A549 treated with Mapracorat at 1 μM for 4 hours (cell line): ENCODE results near the gene GALK1. TPM values are rescaled to one million over a fixed set of nuclear protein-coding genes. Genes with fewer than 3 reads are reported as not detected.

Experiments
- total RNA-seq: library from RNA; stranded (reverse); fragments of 200-300 nt; extraction: Qiagen RNA extraction; gene quantifications from 5 replicates; pipeline ENCODE4 v1.2.3, GENCODE V29; 2022

Gene GALK1
- total RNA-seq = 51.5 to 83.8 TPM (median 80.0 TPM) in 5 replicates

DNA sequence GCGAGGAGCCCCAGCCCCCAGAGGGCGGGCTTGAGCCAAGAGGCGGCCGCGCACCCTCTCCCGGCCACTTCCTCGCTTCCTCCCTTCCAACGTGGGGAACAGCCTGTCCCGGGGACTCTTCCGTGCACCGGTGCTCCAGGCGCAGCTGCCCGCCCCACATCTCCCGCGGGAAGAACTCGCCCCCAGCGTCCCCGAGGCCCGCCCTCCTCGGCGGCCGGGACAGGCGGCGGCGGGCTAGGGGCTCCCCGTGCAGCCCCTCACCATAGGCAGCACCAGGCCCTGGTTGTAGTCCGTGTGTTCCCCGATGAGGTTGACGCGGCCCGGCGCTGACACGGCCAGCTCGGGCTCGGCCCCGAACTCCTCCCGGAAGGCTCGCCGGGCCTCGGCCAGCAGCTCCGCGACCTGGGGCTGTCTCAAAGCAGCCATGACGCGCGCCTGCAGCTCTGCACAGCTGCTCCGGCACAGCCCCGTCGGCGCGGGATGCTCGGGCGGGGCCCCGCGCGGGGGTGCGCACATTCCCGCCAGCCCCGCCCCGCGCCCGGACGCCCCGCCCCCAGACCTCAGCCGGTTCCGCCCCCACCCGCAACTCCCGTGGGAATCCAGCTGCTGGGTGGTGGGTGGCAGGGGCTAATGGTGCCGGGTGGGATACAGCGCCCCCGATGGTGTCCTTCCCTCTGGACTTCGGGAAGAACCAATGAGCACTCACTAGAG is at the start of gene GALK1:
TSS of gene GALK1 (minus strand) at position 482 of the 711 bp plus-strand sequence. CDS start at position 426, 56 bp downstream.

GRCh38 chr17:75784473-75785015 is 19.6 kb upstream of the GALK1 start, which contains the start of gene UNK:
Gene UNK (plus strand): TSS chr17:75784806. CDS start chr17:75784881, 75 bp downstream.

DNA sequence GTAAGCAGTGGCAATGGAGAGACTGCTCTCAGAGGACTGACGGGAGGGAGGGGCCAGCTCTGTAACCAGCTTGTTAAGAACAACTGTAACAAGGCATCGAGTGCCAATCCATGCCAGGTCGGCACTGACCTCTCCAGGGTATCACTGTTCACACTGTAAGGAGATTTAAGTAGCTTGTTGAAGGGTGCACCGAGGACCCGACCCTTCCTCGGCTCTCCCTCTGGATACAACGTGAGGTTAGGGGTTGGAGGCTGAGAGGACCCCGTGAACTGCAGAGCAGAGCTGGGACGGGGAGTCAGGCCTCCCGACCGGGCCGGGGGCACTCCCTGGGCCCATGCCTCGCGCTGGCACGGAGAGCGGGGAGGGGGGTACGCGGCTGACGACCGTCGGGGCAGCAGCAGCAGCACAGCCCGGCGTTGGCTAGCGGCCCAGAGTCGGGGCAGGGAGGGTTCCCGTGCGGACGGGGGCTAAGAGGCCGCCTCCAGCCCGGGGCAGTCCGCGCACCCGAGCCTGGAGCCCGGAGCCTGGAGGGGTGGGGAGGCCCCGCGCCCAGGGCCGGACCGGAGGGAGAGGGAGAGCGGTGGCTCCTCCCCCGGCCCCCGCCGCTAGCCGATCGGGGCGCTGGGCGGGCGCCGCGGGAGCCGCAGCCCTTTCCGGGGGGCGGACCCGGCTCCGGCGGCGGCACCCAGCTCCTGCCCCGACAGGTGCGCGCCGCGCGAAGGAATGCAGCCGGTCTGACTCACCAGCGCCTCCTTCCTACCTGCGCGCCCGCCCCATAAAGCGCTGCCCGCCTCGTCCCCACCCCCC is 44.1 kb downstream of the GALK1 start, which contains the start of gene ITGB4:
TSS of gene ITGB4 (plus strand) at position 804 of the 807 bp plus-strand sequence. CDS start 3,245 bp downstream, outside the sequence.

Other genes starting within 250 kb of the GALK1 start
- gene CASKIN2, start 249.7 kb downstream of the GALK1 start, total RNA-seq = 7.3 to 12.7 TPM (median 11.6 TPM) in 5 replicates
- gene TSEN54, start 248.7 kb downstream of the GALK1 start, total RNA-seq = 25.3 to 44.1 TPM (median 39.3 TPM) in 5 replicates
- 19.9 to 33.2 TPM (median 31.7 TPM) in 5 replicates for gene LLGL2, start 239.5 kb downstream of the GALK1 start, total RNA-seq
- gene MYO15B, start 177.4 kb downstream of the GALK1 start, total RNA-seq = 33.3 to 67.7 TPM (median 52.9 TPM) in 5 replicates
- gene SMIM5, start 131.8 kb downstream of the GALK1 start, total RNA-seq = 0.61 to 1.3 TPM (median 0.83 TPM) in 5 replicates
- gene RECQL5, start 98.0 kb downstream of the GALK1 start, total RNA-seq = 18.8 to 28.9 TPM (median 27.4 TPM) in 5 replicates
- gene SAP30BP, start 97.9 kb downstream of the GALK1 start, total RNA-seq = 113 to 142 TPM (median 123 TPM) in 5 replicates
- 92.0 to 109 TPM (median 95.3 TPM) in 5 replicates for gene ITGB4, start 43.7 kb downstream of the GALK1 start, total RNA-seq
- gene UNK, start 19.6 kb upstream of the GALK1 start, total RNA-seq = 26.6 to 31.6 TPM (median 30.8 TPM) in 5 replicates
- gene UNC13D, start 79.2 kb upstream of the GALK1 start, total RNA-seq = 2.8 to 6.6 TPM (median 6.2 TPM) in 5 replicates
- 79.2 to 91.0 TPM (median 85.9 TPM) in 5 replicates for gene WBP2, start 90.1 kb upstream of the GALK1 start, total RNA-seq
- gene TRIM47, start 113.4 kb upstream of the GALK1 start, total RNA-seq = 137 to 190 TPM (median 173 TPM) in 5 replicates
- 27.9 to 41.7 TPM (median 38.6 TPM) in 5 replicates for gene TRIM65, start 131.8 kb upstream of the GALK1 start, total RNA-seq
- 82.5 to 130 TPM (median 123 TPM) in 5 replicates for gene MRPL38, start 139.7 kb upstream of the GALK1 start, total RNA-seq
- gene FBF1, start 175.8 kb upstream of the GALK1 start, total RNA-seq = 5.1 to 9.4 TPM (median 8.9 TPM) in 5 replicates
- gene ACOX1, start 214.0 kb upstream of the GALK1 start, total RNA-seq = 13.5 to 18.4 TPM (median 16.6 TPM) in 5 replicates
- gene TEN1, start 214.0 kb upstream of the GALK1 start, total RNA-seq = 20.6 to 26.5 TPM (median 25.5 TPM) in 5 replicates
- gene CDK3, start 235.7 kb upstream of the GALK1 start, total RNA-seq = 4.2 to 6.2 TPM (median 4.7 TPM) in 5 replicates